ENCODE results near the gene SNRNP70.
A peak's percentile ranks its signal among the peaks of the same experiment; 100 is the strongest.
"Not testable (repeated sequence)": the region's sequence is repeated elsewhere in the genome, so short reads cannot be mapped to it uniquely, and the experiment has no call there.

SNRNP70 gene

GRCh38 chr19:49121841-49122240 lies 36.6 kb downstream of the SNRNP70 start:
- DNase-seq: not testable (repeated sequence)

GRCh38 chr19:49123285-49123684 lies 38.0 kb downstream of the SNRNP70 start:
- not testable (repeated sequence) for DNase-seq

GRCh38 chr19:49125025-49125731 lies 39.9 kb downstream of the SNRNP70 start:
- DNase-seq: peak in 1 of 2 experiments; percentile 58

- DNase-seq: no peak
Observed at GRCh38 chr19:49126575-49126974, 41.3 kb downstream of the SNRNP70 start.

- not testable (repeated sequence) for DNase-seq
Observed at GRCh38 chr19:49127225-49127624, 42.0 kb downstream of the SNRNP70 start.

GRCh38 chr19:49127674-49128544 lies 42.7 kb downstream of the SNRNP70 start:
- DNase-seq: peak; percentile 86 to 97

- DNase-seq: no peak
Observed at GRCh38 chr19:49128545-49129237, 43.4 kb downstream of the SNRNP70 start.

- no peak for DNase-seq
Observed at GRCh38 chr19:49129238-49129583, 44.0 kb downstream of the SNRNP70 start.

GRCh38 chr19:49130325-49130724 lies 45.1 kb downstream of the SNRNP70 start:
- no peak for DNase-seq

GRCh38 chr19:49132974-49133609 lies 47.8 kb downstream of the SNRNP70 start:
- DNase-seq: no peak

GRCh38 chr19:49133621-49134454 lies 48.6 kb downstream of the SNRNP70 start:
- no peak for DNase-seq

- DNase-seq: no peak
Observed at GRCh38 chr19:49135686-49136085, 50.4 kb downstream of the SNRNP70 start.

GRCh38 chr19:49136771-49137171 lies 51.5 kb downstream of the SNRNP70 start:
- DNase-seq: no peak

- DNase-seq: no peak
Observed at GRCh38 chr19:49140951-49141350, 55.7 kb downstream of the SNRNP70 start.

- no peak for DNase-seq
Observed at GRCh38 chr19:49141352-49141751, 56.1 kb downstream of the SNRNP70 start.

GRCh38 chr19:49142866-49143335 lies 57.6 kb downstream of the SNRNP70 start:
- DNase-seq: peak; percentile 89 to 97

- peak; percentile 57 to 86 for DNase-seq
Observed at GRCh38 chr19:49145573-49146407, 60.5 kb downstream of the SNRNP70 start.

GRCh38 chr19:49146408-49146770 lies 61.1 kb downstream of the SNRNP70 start:
- not testable (repeated sequence) for DNase-seq

GRCh38 chr19:49148044-49148682 lies 62.9 kb downstream of the SNRNP70 start:
- no peak for DNase-seq

Data from NCI-H526 (cell line).